Ovary (tissue), 3 donors: Measurements from ENCODE around the gene ZNF91.

Source experiments
- POLR2A ChIP-seq: fragments of 450-650 bp; IDR thresholded peaks from one replicate; pipeline ENCODE4 v1.6.1; 2017; ENCODE audit warnings: antibody characterized with exemption, mild to moderate bottlenecking, moderate library complexity
- TF ChIP-seq, protein P1 (sequence below), 3 donors: fragments of 450-650 bp in 2 of 3; fragments of 200-600 bp in 1 of 3; IDR thresholded peaks; one replicate each; pipeline versions ENCODE4 v1.5.1 to v1.8.0; 2016 to 2022; ENCODE audit warnings: antibody characterized with exemption in 3 of 3, mild to moderate bottlenecking in 1 of 3
- donor health status: DM: no; HTN: no; CAD: no.

DNA sequence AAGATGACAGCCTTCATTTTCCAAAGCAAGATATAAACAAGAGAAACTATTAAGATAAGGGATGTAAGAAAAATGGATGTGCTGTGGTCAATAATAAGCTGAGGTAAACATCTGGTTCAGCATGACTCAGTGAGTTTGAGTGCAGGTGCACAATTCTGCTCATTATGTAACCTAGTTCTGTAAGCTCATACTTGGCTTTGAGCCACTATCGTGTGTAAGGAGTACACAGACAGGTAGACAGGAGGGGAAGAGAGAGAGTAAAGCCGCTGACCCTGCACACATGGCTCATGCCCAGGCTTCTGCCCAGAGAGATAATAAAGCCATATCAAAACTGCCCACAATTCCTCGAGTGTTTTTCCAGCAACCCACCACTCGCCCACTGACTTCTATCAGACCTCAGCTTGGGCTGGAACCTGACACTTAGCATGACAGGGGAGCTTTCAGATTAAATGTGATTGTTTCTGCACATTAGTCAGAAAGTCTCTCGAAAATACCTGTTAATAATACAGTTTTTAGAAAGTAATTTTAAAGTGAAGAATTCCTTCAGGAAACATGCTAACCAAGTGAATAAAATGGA lies 51.7 kb downstream of the ZNF91 start:
- TF ChIP-seq, protein P1, sequence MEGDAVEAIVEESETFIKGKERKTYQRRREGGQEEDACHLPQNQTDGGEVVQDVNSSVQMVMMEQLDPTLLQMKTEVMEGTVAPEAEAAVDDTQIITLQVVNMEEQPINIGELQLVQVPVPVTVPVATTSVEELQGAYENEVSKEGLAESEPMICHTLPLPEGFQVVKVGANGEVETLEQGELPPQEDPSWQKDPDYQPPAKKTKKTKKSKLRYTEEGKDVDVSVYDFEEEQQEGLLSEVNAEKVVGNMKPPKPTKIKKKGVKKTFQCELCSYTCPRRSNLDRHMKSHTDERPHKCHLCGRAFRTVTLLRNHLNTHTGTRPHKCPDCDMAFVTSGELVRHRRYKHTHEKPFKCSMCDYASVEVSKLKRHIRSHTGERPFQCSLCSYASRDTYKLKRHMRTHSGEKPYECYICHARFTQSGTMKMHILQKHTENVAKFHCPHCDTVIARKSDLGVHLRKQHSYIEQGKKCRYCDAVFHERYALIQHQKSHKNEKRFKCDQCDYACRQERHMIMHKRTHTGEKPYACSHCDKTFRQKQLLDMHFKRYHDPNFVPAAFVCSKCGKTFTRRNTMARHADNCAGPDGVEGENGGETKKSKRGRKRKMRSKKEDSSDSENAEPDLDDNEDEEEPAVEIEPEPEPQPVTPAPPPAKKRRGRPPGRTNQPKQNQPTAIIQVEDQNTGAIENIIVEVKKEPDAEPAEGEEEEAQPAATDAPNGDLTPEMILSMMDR (IDR thresholded peaks at IDR 0.05), result no peak
- no peak for TF ChIP-seq POLR2A
